NCI-H1092 (cell line): ENCODE data around the gene ANP32A.
A peak's percentile ranks its signal among the peaks of the same experiment; 100 is the strongest.
"Not testable (repeated sequence)": the region's sequence is repeated elsewhere in the genome, so short reads cannot be mapped to it uniquely, and the experiment has no call there.

Experiments
- DNase-seq: peaks from one replicate; lab custom pipeline; 2025; lab: John Stamatoyannopoulos, UW

The ANP32A gene

GRCh38 chr15:68820295-68821189 is at the start of gene ANP32A:
Gene ANP32A, minus strand, starts transcription at chr15:68820895. Its CDS starts 144 bp downstream, at chr15:68820751.
- DNase-seq, result peak; percentile 90

- no peak for DNase-seq
These were observed 47.6 kb upstream of the ANP32A start for GRCh38 chr15:68868296-68868695.

GRCh38 chr15:68862415-68862814 is 41.7 kb upstream of the ANP32A start:
- DNase-seq, result no peak

DNA sequence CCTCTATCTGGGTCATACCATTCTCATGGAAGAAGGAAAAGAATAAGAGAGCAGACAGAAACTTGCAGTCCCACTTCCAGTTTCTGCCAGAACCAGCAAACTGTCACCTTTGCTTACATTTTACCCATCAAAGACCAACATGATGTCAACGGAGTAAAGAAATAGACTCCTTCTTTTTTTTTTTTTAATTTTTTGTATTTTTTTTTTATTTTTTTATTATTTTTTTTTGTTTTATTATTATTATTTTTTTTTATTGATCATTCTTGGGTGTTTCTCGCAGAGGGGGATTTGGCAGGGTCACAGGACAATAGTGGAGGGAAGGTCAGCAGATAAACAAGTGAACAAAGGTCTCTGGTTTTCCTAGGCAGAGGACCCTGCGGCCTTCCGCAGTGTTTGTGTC is 38.0 kb upstream of the ANP32A start:
- not testable (repeated sequence) for DNase-seq

DNA sequence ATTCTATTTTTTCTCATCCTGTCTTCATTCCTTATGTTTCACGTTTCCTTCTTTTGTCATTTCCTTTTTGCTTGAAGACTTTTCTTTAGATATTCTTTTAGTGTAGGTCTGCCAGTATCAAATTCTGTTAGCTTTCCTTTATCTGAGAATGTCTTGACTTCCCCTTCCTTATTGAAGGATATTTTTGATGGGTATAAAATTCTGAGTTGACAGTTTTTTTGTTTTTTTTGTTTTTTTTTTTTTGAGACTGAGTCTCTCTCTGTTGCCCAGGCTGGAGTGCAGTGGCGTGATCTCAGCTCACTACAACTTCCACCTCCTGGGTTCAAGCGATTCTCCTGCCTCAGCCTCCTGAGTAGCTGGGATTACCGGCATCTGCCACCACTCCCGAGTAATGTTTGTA is 36.7 kb upstream of the ANP32A start:
- not testable (repeated sequence) for DNase-seq

GRCh38 chr15:68852461-68852860 is 31.8 kb upstream of the ANP32A start:
- no peak for DNase-seq

DNA sequence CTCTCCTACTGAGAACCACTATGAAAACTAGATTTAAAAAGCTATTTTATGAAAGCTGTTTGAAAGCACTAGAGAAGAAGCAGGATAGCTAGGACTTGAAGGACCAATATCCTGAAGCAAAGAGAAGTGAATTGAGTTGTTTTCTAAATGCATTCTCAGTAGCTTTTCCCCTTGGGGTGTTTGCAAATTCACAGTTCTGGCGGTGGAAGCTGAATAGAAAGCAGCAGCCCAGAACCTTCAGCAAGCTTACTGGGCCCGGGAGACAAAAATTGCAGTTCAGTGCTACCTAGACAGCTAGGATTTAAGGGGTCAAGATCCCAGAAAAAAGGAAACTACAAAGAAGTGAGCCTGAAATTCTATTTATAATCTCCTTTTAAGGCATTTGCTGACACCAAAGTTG is 31.3 kb upstream of the ANP32A start:
- DNase-seq, result no peak

GRCh38 chr15:68849497-68849896 is 28.8 kb upstream of the ANP32A start:
- DNase-seq, result no peak

- no peak for DNase-seq
These were observed 26.2 kb upstream of the ANP32A start for GRCh38 chr15:68846851-68847439.

DNA sequence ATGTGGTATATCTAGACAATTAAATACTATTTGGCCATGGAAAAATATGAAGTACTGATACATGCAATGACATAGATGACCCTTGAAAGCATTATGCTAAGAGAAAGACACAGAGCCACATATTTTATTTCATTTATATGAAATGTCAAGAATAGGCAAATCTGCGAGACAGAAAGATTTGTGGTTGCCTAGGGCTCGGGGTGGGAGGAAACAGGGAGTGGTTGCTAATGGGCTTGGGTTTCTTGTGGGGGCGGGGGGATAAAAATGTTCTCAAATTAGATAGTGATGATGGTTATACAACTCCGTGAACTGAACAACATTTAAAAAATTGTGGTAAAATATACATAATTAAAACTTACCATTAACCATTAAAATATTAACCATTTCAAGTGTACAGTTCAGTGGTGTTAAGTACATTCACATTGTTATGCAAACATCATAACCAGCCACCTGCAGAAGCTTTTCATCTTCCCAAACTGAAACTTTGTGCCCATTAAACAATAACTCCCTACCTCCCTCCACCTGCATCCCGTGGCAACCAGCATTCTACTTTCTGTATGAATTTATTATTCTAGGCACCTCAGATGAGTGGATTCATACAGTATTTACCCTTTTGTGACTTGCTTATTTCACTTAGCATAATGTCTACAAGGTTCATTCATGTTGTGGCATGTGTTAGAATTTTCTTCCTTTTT is 24.3 kb upstream of the ANP32A start:
- no peak for DNase-seq

- no peak for DNase-seq
These were observed 23.0 kb upstream of the ANP32A start for GRCh38 chr15:68843425-68844311.

- DNase-seq, result no peak
These were observed 22.3 kb upstream of the ANP32A start for GRCh38 chr15:68842958-68843357.

DNA sequence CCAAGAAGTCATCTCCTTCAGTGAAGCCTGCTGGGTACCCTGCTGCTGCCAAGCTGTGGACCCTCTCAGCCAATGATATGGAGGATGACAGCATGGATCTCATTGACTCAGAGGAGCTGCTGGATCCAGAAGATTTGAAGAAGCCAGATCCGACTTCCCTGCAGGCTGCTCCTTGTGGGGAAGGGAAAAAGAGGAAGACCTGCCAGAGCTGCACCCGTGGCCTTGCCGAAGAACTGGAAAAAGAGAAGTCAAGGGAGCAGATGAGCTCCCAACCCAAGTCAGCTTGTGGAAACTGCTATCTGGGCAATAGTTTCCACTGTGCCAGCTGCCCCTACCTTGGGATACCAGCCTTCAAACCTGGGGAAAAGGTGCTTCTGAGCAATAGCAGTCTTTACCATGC is 13.7 kb upstream of the ANP32A start:
- DNase-seq, result no peak

GRCh38 chr15:68833700-68834331 is 13.1 kb upstream of the ANP32A start:
- DNase-seq, result no peak

DNA sequence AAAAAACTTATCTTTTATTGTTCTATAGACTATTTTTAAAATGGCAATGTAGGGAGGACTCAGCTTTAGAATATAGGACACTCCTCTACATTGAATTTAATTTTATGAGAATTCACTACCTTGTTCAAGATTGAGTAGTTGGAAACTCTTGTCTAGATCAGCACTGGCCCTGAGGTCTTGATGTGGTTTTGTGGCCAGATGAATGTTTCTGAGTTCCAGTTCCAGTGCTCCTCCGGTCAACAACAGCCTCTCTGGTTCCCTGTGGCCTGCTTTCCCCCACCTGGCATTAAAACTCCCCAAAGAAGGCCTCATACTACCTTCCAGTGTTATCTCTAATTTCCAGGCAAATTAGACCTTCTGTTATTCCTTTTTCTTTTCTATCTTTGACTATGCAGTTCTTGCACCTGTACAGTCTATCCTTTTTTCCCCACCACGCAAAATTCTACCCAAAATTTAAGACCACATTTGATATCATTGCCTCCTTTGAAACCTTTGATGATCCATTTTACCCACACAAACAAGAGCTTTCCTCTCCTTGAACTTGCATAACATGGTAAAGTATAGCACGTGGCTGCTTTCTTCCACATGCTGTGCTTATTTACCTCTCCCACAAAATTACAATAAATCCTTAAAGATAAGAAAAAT is 9.6 kb upstream of the ANP32A start:
- DNase-seq, result no peak

DNA sequence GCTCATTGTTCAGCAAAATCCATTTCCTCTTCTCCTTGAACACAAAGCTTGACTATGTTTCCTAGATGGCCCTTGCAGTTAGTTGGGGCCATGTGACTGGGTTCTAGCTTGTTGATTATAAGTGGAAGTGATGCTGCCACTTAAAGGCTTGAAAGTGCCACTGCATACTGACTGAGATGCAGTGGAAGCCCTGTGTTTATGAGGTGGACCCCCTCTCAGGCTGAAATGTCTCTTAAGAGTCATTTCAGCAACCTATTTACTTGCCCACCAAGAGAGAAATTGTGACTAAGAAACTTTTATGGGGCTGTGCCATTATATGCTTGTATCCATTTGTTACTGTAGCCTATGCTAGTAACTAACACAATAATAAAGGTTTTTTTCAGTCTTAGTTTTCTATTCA is 8.4 kb upstream of the ANP32A start:
- no peak for DNase-seq

DNA sequence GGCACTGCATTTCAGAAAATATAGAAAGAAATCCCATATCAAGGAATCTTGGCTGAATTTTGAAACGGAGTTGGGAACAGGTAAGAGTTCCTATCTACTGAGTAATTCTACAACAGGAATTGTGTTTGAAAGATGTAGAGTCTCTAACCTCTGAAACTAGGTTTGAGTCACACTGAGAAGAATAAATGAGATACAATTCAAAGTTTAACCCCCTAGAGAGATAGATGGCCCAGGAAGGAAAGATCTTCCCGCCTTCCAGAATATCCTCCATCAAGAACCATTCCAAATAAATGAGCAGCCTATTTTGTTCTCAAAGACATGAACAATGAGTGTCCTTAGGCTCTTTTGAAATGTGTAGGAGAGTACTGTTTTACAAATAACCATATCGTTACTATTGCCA is 2.9 kb upstream of the ANP32A start:
- no peak for DNase-seq

GRCh38 chr15:68822818-68823217 is 2.1 kb upstream of the ANP32A start:
- no peak for DNase-seq

GRCh38 chr15:68821841-68822381 is 1.2 kb upstream of the ANP32A start:
- no peak for DNase-seq

GRCh38 chr15:68821190-68821840 is 620 bp upstream of the ANP32A start:
- no peak for DNase-seq
